Ovary (tissue), 9 donors: ENCODE measurements around the gene DROSHA. TPM values are rescaled to one million over a fixed set of nuclear protein-coding genes. Genes with fewer than 3 reads are reported as not detected.
"Not testable (repeated sequence)": the region's sequence is repeated elsewhere in the genome, so short reads cannot be mapped to it uniquely, and the experiment has no call there.

Source experiments
- DNase-seq, 5 donors: peaks; one replicate each; pipeline ENCODE4 v3.0.0-alpha.2; 2019 to 2020
- H3K27ac ChIP-seq, 2 donors: fragments of 200-600 bp; one replicate each; pipeline versions ENCODE4 v1.5.1 to v1.8.0; 2019 to 2022
- H3K27me3 ChIP-seq: fragments of 200-600 bp; one replicate; pipeline ENCODE4 v1.8.0; 2022
- H3K36me3 ChIP-seq: fragments of 200-600 bp; sonication (generic); one replicate; pipeline ENCODE4 v1.5.1; 2019
- H3K4me1 ChIP-seq: one replicate; pipeline ENCODE4 v1.8.1; 2013; ENCODE audit warnings: mild to moderate bottlenecking, moderate library complexity; ENCODE audit not compliant: insufficient read depth
- H3K4me3 ChIP-seq: fragments of 200-600 bp; sonication (generic); one replicate; pipeline ENCODE4 v1.5.1; 2017
- H3K9me3 ChIP-seq, 2 donors: fragments of 200-600 bp in 1 of 2; sonication (generic) in 1 of 2; one replicate each; pipeline versions ENCODE4 v1.5.1 to v1.8.1; 2013 to 2019; ENCODE audit warnings: mild to moderate bottlenecking in 1 of 2, moderate library complexity in 1 of 2
- CTCF ChIP-seq, 3 donors: fragments of 450-650 bp in 2 of 3; fragments of 200-600 bp in 1 of 3; IDR thresholded peaks; one replicate each; pipeline versions ENCODE4 v1.5.1 to v1.8.0; 2016 to 2022; ENCODE audit warnings: antibody characterized with exemption in 3 of 3, mild to moderate bottlenecking in 1 of 3
- EP300 ChIP-seq: sonication (generic); formaldehyde crosslinking; IDR thresholded peaks from one replicate; pipeline ENCODE4 v1.6.1; 2017; ENCODE audit warnings: antibody characterized with exemption
- POLR2A ChIP-seq: fragments of 450-650 bp; IDR thresholded peaks from one replicate; pipeline ENCODE4 v1.6.1; 2017; ENCODE audit warnings: antibody characterized with exemption, mild to moderate bottlenecking, moderate library complexity
- WGBS, 3 donors: extraction: QIAGEN DNeasy Blood & Tissue Kit in 1 of 3; methylation state at CpG; one replicate each; pipeline versions ENCODE4 v1.1.5 to v1.1.7; 2013 to 2017; 5-methylcytosine and 5-hydroxymethylcytosine counted together
- intact Hi-C, 4 donors: fragments of 100-400 bp; cut with DNase I; formaldehyde crosslinking; loops; one replicate each; pipeline versions ENCODE4 v1.11.0 to v1.15.1; 2022 to 2023
- polyA plus RNA-seq, 2 donors: library from polyadenylated mRNA; stranded (reverse); fragments of 200-250 nt in 1 of 2; fragments of 350-450 nt in 1 of 2; fragmentation: Illumina TruSeq in 1 of 2; extraction: RNeasy Lipid Tissue Mini Kit (QIAGEN cat#74804) in 1 of 2; gene quantifications; one replicate each; pipeline ENCODE4 v1.2.3, GENCODE V29; 2013 to 2014
- total RNA-seq, 7 donors: library from RNA; depleted of rRNA in 2 of 7; stranded (reverse); fragments of >200 nt in 2 of 7; fragmentation: NEBNext Ultra II Directional in 3 of 7; extraction: Animal tissue kit (Norgen Biotek cat#: 25700) in 3 of 7; gene quantifications; one replicate each; pipeline versions ENCODE4 v1.1.0 to v1.2.4, GENCODE V29; 2016 to 2023
- donor health status: DM: no; HTN: no; CAD: no; lungs with moderate emphysema.
- donor health status: DM: no; HTN: no; CAD: no.
- donor health status: Bipolar disorder and iron deficiency.
- donor health status: DM: yes; HTN: yes; CAD: no.
- donor health status: DM: no; HTN: no; CAD: no.
- donor health status: DM: yes; HTN: yes; CAD: no.

DROSHA gene
- total and polyA plus RNA-seq, 9 donors, result 30.5 to 75.7 (median 50.3) TPM

DNA sequence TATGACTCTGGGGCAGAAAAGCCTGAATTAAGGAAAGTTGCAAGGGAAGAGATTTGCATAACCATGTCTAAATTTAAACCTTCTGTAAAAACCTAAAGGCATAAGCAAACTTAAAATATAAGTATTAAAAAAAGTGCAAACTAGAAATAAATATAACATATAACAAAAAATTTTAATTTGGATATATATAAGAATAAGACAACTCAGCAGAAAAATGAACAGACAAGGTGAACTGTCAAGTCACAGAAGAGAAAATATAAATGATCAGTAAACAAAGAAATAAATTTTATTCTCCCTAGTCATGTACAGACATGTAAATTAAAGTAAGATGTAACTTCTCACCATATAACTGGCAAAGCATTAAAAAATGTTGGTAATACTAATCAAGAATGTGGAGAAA is 37.2 kb upstream of the DROSHA start:
- Histone ChIP-seq H3K4me3 (no peak overlapping the region), H3K9me3 (no peaks in the 10 kb centered on the region), H3K27ac (no peak overlapping the region), H3K4me1 (no peaks in the 10 kb centered on the region), H3K36me3 (no peaks in the 10 kb centered on the region), H3K27me3 (no peaks in the 10 kb centered on the region)
- no peak for TF ChIP-seq CTCF (IDR thresholded peaks at IDR 0.05)
- TF ChIP-seq POLR2A, result no peak
- no peak for TF ChIP-seq EP300
- DNase-seq, result no peak
- intact Hi-C loops, result no loop called here

GRCh38 chr5:31568302-31568835 is 36.5 kb upstream of the DROSHA start:
- WGBS, 3 donors, result 95 to 100% (median 98%) methylated on average over 1 of the region's 1 CpG
- DNase-seq, result no peak
- Histone ChIP-seq H3K36me3 (no peaks in the 10 kb centered on the region), H3K27me3 (no peaks in the 10 kb centered on the region), H3K27ac (no peak overlapping the region), H3K4me1 (peaks cover 1% of the 10 kb centered on the region), H3K9me3 (no peaks in the 10 kb centered on the region), H3K4me3 (no peak overlapping the region)
- intact Hi-C loops, result no loop called here
- no peak for TF ChIP-seq POLR2A
- TF ChIP-seq EP300, result no peak
- no peak for TF ChIP-seq CTCF (IDR thresholded peaks at IDR 0.05)

- H3K4me3 ChIP-seq, H3K36me3 ChIP-seq, H3K4me1 ChIP-seq, DNase-seq, H3K9me3 ChIP-seq, intact Hi-C loops, H3K27ac ChIP-seq, H3K27me3 ChIP-seq: not testable (repeated sequence)
- WGBS, 3 donors, result 93 to 94% (median 94%) methylated on average over 3 of the region's 3 CpGs
Measured at GRCh38 chr5:31566362-31566761, 34.5 kb upstream of the DROSHA start.

DNA sequence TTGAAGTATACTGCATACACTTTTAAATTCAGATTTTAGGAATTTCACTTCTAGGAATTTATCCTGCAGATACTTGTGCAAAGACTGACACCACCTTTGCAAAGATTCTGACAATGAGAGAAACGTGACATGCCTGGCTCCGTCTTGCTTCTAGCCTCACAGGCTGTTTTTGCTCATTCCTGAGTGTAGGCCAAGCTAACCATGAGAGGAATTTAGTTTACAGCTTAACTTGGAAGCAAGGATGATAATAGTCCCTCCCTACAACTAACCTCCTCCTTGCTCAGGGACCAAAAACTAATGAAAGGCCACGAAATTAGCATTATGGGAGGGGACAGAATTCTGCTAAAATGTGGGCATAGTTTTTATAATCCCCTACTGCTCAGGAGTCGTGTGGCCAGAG is 31.3 kb upstream of the DROSHA start:
- Histone ChIP-seq H3K36me3 (no peaks in the 10 kb centered on the region), H3K9me3 (no peaks in the 10 kb centered on the region), H3K27ac (no peak overlapping the region), H3K27me3 (no peaks in the 10 kb centered on the region), H3K4me3 (no peak overlapping the region), H3K4me1 (peaks cover 3% of the 10 kb centered on the region)
- TF ChIP-seq EP300 (no peak), CTCF (IDR thresholded peaks at IDR 0.05) (no peak), POLR2A (no peak)
- WGBS, 3 donors, result 6 to 10% (median 7%) methylated on average over 4 of the region's 4 CpGs
- intact Hi-C loops, result no loop called here
- no peak for DNase-seq

DNA sequence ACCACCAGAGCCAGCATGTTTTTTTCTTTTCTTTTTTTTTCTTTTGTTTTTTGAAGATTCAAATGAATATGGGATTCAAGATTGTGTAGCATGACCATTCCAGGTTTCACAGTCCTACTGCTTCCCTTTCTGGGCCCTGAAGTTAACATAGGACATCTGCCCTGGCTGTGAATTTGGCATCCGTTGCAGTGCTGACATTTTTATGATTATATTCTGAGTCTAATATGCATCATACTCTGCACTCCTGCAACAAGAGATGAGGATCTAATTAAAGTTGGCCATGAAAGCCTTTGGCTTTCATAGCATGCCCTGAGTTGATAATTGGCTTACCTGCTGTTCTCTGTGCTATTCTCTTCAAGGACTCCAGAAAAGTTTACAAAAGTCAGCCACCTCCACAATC is 30.1 kb upstream of the DROSHA start:
- intact Hi-C loops, result no loop called here
- no peak overlapping the region for H3K27ac ChIP-seq
- H3K9me3 ChIP-seq, result no peaks in the 10 kb centered on the region
- no peak for DNase-seq
- no peaks in the 10 kb centered on the region for H3K36me3 ChIP-seq
- H3K27me3 ChIP-seq, result no peaks in the 10 kb centered on the region
- TF ChIP-seq EP300 (no peak), CTCF (IDR thresholded peaks at IDR 0.05) (no peak), POLR2A (no peak)
- H3K4me3 ChIP-seq, result no peak overlapping the region
- peaks cover 3% of the 10 kb centered on the region for H3K4me1 ChIP-seq
- WGBS, 3 donors, result 32 to 40% (median 32%) methylated on average over 1 of the region's 1 CpG
